HG03097 (cell line): ENCODE measurements around the gene VPS33B.

Experiments used
- ATAC-seq: cut with Tn5 transposase; IDR thresholded peaks from one replicate; pipeline ENCODE4 v1.9.1; 2021; ENCODE audit not compliant: unreplicated experiment, low FRiP score

VPS33B gene

GRCh38 chr15:90986790-90987507 is 35.4 kb downstream of the VPS33B start:
- no peak for ATAC-seq

- ATAC-seq: peak; percentile 22
Measured at GRCh38 chr15:90982135-90982534, 40.3 kb downstream of the VPS33B start.

GRCh38 chr15:90981681-90982080 is 40.7 kb downstream of the VPS33B start:
- ATAC-seq: peak; percentile 58

DNA sequence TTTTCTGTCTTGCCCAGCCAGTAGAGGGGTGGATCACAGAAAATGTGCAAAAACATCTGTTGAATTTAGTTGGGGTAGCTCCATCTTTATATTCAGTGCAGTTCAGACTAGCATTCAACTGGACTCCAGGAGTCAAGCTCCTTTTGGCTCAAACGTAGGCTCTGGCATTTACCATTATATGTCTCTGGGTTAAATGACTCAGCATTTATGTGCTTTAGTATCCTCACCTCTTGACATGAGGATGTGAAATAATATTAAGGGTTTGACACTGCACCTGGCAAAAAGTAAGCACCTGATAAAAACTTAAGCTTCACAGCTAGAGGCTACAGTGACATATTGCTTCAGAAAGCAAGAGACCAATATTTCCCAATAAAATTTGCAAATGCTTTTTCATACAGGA is 42.8 kb downstream of the VPS33B start:
- no peak for ATAC-seq

DNA sequence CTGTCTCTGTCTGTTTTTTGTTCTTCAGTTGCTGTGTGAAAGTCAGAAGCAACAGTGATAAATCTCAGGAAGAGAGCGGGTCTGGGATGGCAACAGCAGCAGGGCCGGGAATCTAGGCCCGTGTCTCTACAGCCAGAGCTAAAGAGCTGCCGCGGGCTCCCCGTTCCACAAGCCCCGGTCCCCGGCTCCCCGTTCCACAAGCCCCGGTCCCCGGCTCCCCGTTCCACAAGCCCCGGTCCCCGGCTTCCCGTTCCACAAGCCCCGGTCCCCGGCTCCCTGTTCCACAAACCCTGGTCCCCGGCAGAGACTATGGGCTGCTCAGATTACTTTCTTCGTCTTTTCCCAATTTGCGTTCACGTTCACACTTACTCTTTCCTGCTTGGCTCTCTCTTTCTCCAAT is 48.2 kb downstream of the VPS33B start:
- ATAC-seq: no peak

- no peak for ATAC-seq
Measured at GRCh38 chr15:90972133-90972532, 50.3 kb downstream of the VPS33B start.

DNA sequence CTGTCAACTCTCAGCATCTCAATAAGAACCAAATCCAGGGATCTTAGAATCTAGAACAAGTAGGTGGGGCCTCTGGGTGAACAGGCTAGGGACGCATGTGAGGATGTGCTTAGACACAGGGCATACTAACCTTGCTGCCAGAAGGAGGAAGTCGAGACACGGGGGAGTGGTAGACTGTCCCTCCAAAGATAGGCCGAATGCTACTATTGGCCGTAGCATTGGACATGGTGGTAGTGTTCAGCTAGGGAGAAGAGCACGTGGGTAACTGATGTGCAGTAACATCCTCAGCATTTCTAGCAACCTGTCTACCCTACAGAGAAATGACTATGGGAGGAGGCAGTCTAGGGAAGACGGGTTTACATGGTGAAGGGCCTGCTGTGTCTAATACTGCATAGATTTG is 52.1 kb downstream of the VPS33B start:
- no peak for ATAC-seq

GRCh38 chr15:90968434-90968833 is 54.0 kb downstream of the VPS33B start:
- ATAC-seq: no peak

DNA sequence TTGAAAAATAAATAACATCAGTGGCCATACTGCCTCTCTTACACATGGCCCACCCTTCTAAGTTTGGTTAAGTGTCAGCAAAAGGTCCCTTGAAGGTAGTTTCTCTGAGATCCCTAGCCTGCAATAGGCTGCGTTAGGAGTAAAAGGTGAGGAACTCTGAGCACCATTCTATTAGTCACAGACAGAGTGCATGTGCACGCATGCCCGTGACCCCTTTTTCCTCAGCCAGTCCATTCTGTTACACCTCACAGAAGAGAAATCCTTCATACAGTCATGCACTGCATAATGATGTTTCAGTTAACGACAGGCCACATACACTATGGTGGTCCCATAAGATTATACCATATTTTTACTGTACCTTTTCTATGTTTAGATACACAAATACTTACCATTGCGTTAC is 55.2 kb downstream of the VPS33B start:
- no peak for ATAC-seq

GRCh38 chr15:90966262-90966661 is 56.1 kb downstream of the VPS33B start:
- ATAC-seq: no peak

- ATAC-seq: no peak
Measured at GRCh38 chr15:90962021-90962420, 60.4 kb downstream of the VPS33B start.

DNA sequence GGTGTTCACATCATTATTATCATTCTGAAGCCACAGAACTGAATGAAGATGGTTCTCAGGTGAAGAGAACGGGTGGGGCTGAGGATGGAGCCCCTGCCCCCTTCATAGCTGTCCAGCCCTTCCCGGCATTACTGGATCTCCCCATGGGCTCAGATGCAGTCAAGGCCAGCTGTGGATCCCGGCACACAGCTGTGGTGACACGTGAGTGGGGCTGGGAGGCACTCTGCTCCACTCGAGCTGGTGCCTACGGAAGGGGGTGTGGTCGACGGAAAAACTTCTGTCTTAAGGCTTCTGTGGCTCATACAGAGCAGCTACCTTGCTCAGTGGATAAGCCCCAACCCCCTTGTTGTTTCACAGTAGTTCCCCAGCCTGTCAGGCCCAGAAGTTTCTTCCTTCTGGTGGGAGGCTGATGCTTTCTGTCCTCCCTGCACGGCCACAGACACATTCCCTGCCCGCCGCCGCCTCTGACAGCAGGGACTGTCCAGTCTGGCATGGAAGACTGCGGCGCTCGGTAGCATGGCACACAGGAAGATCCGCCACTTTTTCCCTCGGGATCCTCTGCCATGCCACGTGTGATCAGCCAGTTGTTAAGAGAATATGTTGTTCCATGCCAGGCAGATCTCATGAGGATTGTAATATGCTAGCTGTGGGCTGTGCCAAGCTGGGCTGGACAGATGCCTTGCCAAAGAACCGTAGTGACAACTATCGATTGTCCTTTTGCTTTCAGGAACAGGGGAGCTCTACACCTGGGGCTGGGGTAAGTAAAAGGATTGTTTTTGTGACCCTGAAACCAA is 61.9 kb downstream of the VPS33B start:
- no peak for ATAC-seq

GRCh38 chr15:90959894-90960293 is 62.5 kb downstream of the VPS33B start:
- ATAC-seq: no peak

- no peak for ATAC-seq
Measured at GRCh38 chr15:90959028-90959595, 63.3 kb downstream of the VPS33B start.

GRCh38 chr15:90957791-90958190 is 64.6 kb downstream of the VPS33B start:
- ATAC-seq: no peak

- no peak for ATAC-seq
Measured at GRCh38 chr15:90957031-90957790, 65.2 kb downstream of the VPS33B start.

DNA sequence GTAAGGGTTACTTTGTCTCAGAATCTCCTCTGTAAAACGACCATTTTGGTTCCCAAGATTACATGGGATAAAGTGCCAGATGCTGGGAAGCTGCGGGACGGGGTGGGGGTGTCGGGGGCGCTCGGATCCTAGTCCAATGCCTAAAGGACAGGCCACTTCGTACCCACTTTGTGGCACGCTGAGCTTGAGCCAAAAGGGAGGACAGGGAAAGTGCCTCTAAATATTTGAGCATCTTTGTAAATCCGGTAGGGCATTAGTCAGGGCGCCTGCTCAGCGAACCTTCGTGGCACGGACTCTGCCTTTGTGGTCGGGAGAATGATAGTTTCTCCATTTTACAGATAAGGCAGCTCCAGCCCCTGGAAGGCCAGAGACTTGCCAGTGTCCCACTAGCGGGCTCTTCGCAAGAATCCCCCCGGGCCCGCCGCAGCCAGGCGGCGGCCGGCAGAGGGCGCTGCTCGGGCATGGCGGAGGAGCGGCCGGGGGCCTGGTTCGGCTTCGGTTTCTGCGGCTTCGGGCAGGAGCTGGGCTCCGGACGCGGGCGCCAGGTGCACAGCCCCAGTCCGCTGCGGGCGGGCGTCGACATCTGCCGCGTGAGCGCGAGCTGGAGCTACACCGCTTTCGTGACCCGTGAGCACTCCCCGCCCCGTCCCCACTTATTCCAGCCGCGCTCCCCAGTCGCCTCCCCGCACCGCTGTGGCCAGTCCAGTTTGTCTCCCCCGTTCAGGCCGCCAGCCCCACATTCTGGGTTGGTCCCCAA is 65.9 kb downstream of the VPS33B start:
- no peak for ATAC-seq

- no peak for ATAC-seq
Measured at GRCh38 chr15:90955624-90956273, 66.6 kb downstream of the VPS33B start.

- ATAC-seq: peak; percentile 80
Measured at GRCh38 chr15:90954712-90955623, 67.4 kb downstream of the VPS33B start, which contains the start of gene RCCD1. RCCD1 (plus strand) TSS chr15:90954884; CDS start chr15:90956735, 1,851 bp downstream.
